OCI-LY1 (cell line): ENCODE data around the gene MYORG.

ENCODE experiments used
- CTCF ChIP-seq: fragments of 200-600 bp; sonication (generic), shearing (Covaris generic); IDR thresholded peaks from 2 replicates; pipeline ENCODE4 v1.5.1; 2017; ENCODE audit warnings: mild to moderate bottlenecking, antibody characterized with exemption, low read length, moderate library complexity, mixed read lengths
- EZH2 ChIP-seq: fragments of 200-600 bp; sonication (generic), shearing (Covaris generic); IDR thresholded peaks from 2 replicates; pipeline ENCODE4 v1.8.0; 2017; ENCODE audit warnings: borderline replicate concordance, mixed run types, mild to moderate bottlenecking, antibody characterized with exemption, low read length, moderate library complexity, mixed read lengths

GRCh38 chr9:34383904-34384303 is 7.2 kb upstream of the MYORG start:
- TF ChIP-seq CTCF (no peak), EZH2 (no peak)
